ENCODE data around the gene SOS1.
A peak's percentile ranks its signal among the peaks of the same experiment; 100 is the strongest.
"Not testable (repeated sequence)": the region's sequence is repeated elsewhere in the genome, so short reads cannot be mapped to it uniquely, and the experiment has no call there.

The SOS1 gene

DNA sequence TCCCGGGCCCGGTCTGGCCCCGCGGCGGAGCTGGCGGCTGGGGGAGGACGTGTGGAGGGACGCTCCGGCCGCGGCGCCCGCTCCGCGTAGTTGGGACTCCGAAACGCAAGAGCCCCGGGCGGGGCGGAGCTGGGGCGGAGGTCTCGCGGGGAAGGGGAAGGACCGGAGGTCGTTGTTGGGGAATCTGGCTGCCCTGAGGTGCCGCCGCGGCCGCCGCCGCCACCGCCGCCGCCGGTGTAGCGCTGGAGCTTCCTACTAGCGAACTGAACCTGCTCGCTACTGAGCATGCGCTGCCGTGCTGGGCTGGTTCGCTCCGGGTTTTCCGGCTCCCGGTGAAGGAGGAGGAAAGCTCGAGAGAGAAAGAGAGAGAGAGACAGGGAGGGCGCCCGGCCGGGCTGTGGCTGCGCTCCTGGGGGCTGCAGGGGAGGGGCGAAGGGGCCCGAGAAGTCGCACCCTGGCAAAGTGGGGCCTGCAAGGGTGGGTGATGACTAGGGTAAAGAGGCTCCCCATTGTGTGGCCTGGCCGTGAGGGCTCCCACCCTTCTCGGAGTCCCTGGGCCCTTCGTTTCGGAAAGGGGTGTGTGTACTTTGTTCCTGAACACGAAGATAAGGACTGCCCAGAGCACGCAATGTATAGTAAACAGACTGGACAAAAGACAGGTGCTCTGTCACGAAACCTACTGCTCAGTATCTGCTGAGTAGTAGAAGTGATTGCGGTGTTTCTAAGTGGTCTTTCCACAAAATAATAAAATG is at the start of gene SOS1:
Gene SOS1, minus strand, starts transcription at position 281 of the 752 bp plus-strand sequence. CDS start 629 bp downstream, outside the sequence.
- peak; percentile 99 for DNase-seq

DNA sequence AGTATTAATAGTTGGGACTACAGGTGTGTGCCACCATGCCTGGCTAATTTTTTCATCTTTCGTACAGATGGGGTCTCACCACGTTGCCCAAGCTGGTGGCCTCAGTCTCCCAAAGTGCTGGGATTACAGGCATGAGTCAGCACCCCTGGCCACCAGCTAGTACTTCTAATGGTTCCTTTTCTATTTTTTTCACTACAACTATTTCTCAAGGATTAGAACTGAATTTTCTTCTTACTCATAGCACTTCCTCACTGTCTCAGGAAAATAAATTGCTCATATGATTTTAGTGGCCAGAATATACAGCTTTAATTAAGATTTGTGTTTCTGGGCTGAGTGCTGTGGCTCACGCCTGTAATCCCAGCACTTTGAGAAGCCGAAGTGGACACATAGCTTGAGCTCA is 43.2 kb upstream of the SOS1 start:
- no peak for DNase-seq

DNA sequence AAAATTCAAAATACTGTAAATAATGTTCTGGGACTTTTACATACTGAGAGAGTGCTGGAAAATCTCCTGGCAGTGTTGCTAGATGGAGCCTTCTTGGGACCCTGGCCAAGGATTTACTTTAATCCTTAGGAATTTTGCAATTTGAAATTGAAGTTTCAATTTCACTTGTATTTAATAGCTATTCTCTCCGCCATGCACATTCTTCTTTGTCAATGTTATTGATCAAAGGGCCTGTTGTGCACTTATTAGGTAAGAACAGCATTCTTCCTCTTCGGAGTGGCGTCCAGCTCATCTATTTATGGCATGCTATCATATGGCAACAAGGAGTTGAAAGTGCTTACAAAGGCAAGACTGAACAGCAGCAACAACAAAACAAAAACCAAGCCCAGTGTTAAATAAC is 40.1 kb upstream of the SOS1 start:
- no peak for DNase-seq

DNA sequence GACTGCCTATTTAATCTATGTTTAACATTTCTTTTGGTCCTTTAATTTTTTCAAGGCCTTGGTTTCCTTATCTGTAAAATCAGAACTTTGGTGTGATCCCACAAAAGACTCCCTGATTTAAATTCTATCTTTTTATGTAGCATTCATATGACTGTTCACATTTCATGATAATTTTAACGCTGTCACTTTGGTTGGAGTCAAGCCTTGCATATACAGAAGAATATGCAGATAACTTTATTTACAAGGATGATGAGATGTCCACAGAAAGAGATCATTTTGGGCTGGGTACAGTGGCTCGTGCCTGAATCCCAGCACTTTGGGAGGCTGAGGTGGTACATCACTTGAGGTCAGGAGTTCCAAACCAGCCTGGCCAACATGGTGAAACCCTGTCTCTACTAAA is 38.4 kb upstream of the SOS1 start:
- DNase-seq = no peak

DNA sequence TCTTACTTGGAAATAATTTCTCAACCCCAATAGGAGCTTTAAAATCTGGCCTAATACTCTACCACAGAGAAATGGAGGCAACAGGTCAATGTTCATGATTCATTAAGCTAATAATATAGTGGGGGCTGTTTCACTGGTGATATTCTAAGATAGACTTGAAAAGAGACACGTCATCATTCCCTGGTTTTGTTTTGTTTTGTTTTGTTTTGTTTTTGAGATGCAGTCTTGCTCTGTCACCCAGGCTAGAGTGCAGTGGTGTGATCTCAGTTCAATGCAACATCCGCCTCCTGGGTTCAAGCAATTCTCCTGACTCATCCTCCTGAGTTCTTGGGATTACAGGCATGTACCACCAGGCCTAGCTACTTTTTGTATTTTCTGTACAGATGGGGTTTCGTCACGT is 37.5 kb upstream of the SOS1 start:
- DNase-seq = no peak

DNA sequence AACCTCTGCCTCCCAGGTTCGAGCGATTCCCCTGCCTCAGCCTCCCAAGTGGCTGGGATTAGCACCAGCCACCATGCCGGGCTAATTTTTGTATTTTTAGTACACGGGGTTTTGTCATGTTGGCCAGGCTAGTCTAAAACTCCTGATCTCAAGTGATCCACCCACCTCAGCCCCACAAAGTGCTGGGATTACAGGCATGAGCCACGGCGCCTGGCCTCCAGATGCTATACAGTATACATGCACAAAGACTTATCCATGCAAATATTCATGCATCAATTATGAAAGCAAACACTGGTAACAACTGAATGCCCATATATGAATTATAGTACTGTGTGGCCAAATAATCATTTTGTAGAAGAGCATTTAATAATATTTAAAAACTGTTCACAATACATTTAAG is 36.0 kb upstream of the SOS1 start:
- no peak for DNase-seq

DNA sequence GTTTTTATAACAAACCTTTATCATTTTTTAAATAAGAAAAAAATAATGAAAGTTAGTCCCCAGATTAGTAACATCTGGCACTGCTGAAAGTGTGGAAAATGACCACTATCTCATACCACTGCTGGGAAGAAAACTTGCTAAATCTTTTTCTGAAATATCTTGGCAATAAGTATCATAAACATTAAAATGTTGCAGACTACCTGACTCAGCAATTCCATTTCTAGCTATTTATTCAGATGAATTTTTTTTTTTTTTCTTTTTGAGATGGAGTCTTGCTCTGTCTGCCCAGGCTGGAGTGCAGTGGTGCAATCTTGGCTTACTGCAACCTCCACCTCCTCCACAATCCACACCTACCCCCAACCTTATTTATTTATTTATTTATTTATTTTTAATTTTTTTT is 35.3 kb upstream of the SOS1 start:
- no peak for DNase-seq

DNA sequence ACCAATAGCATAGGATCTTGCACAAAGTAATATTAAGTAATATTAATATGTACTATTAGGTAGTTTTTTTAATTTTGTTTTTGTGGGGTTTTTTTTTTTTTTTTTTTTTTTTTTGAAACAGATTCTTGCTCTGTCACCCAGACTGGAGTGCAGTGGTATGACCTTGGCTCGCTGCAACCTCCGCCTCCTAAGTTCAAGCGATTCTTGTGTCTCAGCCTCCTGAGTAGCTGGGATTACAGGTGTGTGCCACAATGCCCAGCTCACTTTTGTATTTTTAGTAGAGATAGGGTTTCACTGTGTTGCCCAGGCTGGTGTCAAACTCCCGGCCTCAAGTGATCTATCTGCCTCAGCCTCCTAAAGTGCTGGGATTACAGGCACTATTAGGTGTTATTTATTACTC is 34.7 kb upstream of the SOS1 start:
- DNase-seq = not testable (repeated sequence)

DNA sequence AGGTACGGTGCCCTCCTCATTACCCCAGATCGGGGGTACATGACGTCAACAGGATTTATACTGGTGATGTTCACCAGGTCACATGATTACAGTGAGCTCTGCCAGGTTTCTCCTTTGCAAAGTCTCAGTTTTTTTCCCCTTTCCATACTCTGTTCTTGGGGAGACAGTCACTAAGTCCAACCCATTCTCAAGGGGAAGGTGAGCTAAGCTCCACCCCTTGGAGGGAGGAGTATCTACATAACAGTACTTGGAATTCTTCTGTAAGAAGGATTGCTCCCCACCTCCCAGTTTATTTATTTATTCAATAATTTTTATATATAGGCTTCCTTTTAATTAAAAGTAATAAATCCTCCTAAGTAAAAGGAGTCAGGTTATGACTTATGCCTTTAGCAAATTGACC is 34.1 kb upstream of the SOS1 start:
- DNase-seq = no peak

DNA sequence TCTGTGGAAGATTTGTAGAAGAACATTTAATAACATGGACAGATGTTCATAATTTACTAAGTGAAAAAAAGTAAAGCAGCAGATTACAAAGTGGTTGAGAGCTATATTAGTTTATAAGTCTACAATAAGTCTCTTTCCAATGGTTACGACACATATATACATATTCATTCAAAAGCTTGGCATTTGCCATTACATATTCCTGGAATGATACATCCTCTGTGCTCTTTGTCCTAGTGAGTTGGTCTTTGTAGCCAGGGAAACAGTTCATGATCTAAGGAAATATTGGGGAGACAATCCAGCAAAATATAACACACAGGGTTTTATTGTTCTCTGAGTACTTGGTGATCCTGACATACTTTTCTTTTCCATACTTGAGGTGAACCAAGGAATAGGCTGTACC is 32.5 kb upstream of the SOS1 start:
- no peak for DNase-seq

DNA sequence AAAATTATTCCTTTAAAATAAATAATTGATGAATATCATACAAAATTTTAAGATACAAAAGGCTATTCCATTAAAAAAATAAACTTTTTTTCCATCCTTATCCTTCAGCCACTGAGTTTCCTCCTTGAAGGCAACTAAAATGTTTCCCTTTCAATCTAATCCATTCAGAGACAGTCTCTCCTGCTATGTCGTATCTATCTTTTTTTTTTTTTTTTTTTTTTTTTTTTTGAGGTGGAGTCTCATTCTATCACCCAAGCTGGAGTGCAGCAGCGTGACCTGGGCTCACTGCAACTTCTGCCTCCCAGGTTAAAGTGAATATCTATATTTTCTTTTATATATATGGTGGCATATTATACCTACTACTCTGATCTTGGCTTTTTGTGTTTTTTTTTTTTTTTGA is 31.7 kb upstream of the SOS1 start:
- no peak for DNase-seq

DNA sequence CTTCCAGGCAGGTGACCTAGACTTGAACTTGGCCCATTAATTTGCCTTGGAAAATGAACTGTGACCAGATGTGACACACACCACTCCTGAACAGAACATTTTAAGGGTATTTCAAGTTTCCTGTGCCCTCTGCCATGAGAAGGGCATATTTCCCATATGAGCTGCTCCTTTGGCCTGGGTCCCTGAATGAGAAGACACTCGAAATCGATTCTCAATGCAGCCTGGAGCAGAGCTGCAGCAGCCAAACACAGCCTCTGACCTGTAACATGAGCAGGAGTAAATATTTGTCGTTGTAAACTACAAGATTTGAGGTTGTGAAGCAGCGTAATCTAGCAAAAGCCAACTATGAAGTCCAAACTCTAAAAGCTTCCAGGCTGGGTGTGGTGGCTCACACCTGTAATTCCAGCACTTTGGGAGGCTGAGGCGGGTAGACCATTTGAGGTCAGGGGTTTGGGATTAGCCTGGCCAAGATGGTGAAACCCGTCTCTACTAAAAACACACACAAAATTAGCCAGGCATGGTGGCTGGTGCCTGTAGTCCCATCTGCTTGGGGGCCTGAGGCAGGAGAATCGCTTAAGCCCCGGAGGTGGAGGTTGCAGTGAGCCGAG is 30.1 kb upstream of the SOS1 start:
- no peak for DNase-seq

DNA sequence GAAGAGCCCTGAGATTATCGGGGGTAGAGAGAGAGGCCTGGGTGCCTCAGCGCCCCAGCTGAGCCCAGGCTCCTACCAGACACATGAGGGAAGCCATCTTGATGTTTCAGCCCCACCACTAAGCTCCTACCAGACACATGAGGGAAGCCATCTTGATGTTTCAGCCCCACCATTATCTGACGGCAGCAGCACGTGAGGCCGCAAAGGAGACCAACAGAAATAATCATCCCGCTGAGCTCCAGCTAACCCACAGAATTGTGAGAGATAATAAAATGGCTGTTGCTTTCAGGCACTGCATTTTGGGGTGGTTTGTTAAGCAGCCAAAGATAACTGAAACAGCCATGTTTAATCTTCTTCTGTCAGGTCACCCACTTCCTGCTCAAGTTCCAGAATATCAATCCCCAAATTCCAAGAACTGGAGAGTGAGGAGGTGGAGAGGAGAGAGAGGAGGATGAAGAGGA is 29.3 kb upstream of the SOS1 start:
- DNase-seq = no peak

DNA sequence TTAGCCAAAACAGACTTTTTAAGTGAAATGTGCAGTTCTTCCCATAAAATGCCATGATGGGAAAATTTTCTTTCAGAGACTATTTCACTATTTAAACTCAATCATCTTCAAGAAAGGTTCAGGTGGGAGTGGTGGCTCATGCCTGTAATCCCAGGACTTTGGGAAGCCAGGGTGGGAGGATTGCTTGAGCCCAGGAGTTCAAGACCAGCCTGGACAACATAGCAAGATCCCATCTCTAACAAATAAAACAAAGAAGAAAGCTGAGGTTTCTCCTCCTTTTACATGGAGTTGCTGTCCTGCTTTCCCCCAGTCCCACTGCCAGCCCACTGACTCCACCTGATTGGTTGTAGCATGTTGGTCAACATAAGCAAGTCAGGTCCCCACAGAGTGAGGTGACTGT is 25.8 kb upstream of the SOS1 start:
- no peak for DNase-seq

DNA sequence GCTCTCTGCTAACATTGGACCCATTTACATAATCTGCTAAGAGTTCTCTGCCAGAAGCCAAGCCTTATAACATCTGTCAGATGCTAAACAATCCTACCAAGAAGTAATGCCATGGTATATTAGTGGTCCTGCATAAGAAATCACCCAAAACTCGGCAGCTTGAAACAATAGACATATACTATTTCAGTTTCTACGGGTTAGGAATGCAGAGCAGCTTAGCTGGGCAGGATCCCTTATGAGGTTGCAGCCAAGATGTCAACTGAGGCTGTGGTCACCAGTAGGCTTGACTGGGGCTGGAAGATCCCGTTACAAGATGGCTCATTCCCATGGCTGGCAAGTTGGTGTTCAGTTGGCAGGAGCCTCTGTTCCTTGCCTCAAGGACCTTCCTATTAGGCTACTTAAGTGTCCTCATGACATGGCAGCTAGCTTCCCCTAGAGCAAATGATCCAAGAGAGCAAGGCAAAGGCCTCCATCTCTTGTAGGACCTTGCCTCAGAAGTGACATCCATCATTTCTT is 25.1 kb upstream of the SOS1 start:
- no peak for DNase-seq

DNA sequence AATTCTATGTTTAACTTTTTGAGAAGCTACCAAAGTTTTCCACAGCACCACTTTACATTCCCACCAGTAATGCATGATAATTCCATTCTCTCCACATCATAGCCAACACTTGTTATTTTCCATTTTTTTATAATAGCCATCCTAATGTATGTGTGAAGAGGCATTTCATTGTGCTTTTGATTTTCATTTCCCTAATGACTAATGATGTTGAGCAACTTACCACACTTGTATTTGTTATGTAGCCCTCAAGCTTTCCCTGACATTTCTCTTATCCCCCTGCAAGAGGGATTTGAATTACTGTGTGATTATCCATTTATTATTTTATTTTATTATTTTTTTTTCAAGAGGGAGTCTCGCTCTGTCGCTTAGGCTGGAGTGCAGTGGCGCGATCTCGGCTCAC is 23.6 kb upstream of the SOS1 start:
- DNase-seq = no peak

DNA sequence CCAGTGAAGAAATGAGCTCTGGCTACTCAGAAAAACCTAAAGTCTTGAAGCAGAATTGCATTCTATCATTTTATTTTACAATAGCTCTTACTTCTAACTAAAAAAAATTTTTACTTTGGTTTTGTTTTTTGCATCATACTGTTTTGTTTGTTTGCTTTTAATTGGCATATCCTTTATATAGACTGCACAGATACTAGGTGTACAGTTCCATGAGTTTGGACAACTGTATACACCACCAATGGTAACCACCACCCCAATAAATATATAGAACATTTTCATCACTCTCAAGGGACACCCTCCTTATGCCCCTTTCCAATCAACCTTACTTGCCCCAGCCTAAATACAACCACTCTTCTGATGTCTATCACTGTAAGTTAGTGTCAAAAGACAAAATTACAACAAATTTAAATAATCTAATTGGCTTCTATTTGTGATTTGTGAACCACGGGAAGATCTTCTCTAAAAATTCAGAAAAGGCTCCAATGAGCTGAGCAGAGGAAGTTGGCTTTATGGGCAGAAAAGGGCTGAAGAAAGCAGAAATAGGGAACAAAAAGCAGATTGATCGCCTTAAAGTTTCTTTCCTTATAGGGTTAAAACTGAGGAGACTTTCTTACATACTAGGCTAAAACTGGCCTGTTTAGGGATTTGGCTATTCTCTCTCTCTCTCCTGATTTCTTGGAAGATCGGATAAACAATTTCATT is 22.2 kb upstream of the SOS1 start:
- DNase-seq = no peak

DNA sequence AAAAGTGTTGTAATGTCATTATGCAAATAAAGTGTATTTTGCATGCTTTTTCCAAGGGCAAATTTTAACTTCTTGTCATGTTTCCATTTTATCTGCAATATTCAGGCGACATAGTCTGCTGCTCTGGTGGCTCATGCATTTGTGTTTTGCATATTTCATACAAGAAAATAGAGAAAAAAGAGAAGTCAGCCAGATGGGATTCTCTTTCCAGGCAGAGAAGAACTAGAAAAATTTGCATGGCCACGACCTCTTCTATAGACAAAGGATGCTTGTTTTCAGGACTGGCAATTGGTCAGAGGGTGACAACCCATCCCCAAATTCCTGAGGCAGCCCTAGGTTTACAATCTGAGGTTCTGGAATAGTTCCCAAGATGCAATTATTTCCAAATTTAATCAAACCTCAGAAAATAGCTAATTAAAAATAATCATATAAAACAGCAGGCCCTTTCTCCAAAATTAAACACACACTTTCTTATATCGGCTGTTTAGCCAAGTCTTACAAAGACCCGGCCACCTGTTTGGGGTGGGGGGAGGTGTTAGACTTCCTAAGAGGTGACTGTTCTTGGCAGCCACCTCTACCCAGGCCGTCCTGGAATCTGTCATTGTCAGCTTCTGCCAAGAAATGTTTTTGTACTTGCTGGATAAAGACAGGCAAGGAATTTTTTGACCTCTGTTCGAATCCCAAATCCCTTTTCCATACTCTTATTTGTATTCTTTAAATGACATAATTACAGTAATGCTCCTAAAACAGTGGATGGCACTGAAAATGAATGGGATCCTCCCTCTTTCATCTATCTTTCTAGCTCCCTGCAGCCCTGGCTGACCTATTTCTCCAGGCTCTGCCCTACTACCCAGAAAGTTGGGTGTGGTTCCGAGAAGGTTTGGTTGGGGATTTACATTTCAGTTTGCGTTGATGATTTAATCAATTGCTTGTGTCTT is 20.8 kb upstream of the SOS1 start:
- DNase-seq = peak; percentile 71

DNA sequence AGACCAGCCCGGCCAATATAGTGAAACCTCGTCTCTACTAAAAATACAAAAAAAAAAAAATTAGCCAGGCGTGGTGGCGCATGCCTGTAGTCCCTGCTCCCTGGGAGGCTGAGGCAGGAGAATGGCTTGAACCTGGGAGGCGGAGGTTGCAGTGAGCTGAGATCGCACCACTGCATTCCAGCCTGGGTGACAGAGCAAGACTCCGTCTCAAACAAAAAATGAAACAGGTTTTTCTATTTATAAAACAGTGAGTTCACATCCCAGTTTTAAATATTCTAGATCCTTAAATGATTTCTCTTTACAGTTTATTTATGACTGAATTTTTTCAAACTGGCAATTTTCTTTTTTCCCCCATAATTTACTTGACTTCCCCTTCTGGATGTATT is 20.1 kb upstream of the SOS1 start:
- DNase-seq = not testable (repeated sequence)

DNA sequence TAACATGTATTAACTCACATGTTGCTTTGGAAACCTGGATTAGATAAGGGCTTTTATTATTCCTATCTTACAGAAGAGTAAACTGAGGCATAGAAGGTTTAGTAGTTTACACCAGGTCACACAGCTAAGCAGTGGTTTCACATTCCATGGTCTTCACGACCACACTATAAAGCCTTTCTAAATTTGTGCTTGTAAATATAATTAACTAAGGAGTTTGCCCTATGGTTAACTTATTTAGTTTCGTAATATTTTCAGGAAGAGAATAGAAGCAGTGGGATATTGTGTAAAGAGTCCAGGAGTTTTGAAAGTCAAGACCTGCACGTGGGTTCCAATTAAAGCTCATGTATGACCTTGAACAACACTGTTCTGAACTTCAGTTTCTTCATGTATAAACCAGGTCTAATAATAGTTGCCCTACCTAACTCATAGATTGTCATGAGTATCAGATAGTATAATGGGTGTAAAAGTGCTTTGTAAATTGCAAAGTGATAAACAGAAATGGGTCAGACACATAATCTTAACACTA is 19.5 kb upstream of the SOS1 start:
- no peak for DNase-seq

DNA sequence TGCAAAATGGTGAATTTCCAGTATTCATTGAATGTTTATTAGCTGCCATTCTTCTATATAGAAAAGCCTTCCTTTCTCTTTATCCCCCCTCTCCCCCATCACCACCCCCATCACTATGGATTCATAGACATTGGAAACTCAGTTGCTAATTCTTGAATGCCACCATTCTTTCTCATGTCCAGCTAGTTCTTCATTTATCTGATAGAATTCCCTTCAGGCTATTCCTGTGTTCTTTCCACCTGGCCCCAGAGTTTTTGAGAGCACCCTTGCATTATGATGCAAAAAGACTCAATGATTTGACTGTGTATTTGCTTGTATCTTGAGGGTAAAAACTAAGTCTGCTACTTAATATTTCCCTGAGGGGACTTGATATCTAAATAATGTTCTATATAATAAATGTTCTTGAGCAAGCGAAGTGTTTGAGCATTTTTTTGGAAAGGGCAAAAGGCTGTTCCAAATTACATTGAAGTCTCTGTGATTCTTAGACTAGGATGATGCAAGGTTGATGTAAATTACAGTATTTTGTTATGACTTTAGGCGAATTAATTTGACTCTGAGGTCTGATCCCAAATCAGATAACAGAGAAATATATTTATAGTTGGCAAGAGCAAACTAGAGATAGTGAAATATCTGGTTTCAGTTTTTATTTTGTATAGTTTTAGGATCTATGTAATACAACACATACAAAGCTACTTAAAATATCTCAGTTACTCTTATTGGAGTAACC is 18.8 kb upstream of the SOS1 start:
- no peak for DNase-seq

DNA sequence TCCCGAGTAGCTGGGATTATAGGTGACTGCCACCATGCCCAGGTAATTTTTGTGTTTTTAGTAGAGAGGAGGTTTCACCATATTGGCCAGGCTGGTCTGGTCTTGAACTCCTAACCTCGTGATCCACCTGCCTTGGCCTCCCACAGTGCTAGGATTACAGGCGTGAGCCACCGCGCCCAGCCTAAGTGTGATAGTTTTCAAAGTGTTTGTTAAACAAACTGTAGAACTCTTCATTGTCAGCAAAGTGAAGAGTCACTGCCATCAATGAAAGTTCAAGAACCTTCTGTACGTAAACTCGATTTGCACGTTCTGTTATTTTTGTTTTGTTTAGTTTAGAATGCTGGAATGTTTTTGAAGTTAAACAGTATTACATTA is 18.0 kb upstream of the SOS1 start:
- no peak for DNase-seq

Measured in islet precursor cell (in vitro differentiated cells).